ENCODE results near the gene PAK4. TPM values are rescaled to one million over a fixed set of nuclear protein-coding genes. Genes with fewer than 3 reads are reported as not detected.
A peak's percentile ranks its signal among the peaks of the same experiment; 100 is the strongest.
"Not testable (repeated sequence)": the region's sequence is repeated elsewhere in the genome, so short reads cannot be mapped to it uniquely, and the experiment has no call there.

Gene PAK4
- total and polyA plus RNA-seq, 10 of the 15 experiments (the other 5 are each of a cell fraction or from before 2014, with no cell fraction given), result 0.08 to 19.3 (median 5.9) TPM

DNA sequence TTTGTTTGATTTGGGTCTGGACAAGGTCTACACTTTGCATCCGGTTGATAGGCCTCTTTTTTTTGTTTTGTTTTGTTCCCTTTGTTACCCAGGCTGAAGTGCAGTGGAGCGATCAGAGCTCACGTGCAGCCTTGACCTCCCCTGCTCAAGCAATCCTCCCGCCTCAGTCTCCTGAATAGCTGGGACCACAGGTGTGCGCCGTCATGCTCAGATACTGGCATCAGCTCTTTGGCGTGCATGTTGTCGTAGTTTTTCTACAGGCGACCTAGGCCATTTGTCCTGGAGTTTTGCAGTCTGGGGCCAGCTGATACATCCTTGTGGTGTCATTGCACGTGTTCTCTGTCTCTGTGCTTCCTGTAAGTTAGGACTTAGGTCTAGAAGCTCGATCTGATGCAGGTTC, 16.3 kb downstream of the PAK4 start:
- 80% methylated on average over 11 of the region's 11 CpGs for WGBS (ENCODE audit: insufficient coverage, insufficient replicate concordance, low lambda C conversion rate, missing lambda C conversion rate)
- no peak for ATAC-seq
- no peak for FAIRE-seq
- TF ChIP-seq ZNF24 (IDR thresholded peaks at IDR 0.05) (no peak), BHLHE40 (IDR thresholded peaks at IDR 0.05; ENCODE audit: borderline replicate concordance in 1 of 2, low read depth in 2 of 2, low read length in 1 of 2) (peak in 1 of 2 experiments; percentile 19; a peak in 1 of 4 replicates), ZNF207 (IDR thresholded peaks at IDR 0.05; ENCODE audit: borderline replicate concordance) (no peak)
- H3K9me3 ChIP-seq (replicated peaks; ENCODE audit: control insufficient read depth, insufficient read depth, low read length), result no peaks in the 10 kb centered on the region
- H3K79me2 ChIP-seq (ENCODE audit: control insufficient read depth, insufficient read depth, low read length), result no peaks in the 10 kb centered on the region
- SMC1A ChIA-PET (ENCODE audit: uncharacterized antibody, unreplicated experiment), result no interaction called here
- H3K9ac ChIP-seq (ENCODE audit: control insufficient read depth, insufficient read depth, low read length), result no peak overlapping the region
- CTCF ChIA-PET, result no interaction called here
- no TSS peak for BruUV-seq (replicated peaks)
- in situ Hi-C loops (cut with MboI) (no loop called here), intact Hi-C loops (cut with micrococcal nuclease; ENCODE audit: unreplicated experiment) (no loop called here)
- POLR2A ChIA-PET, result no interaction called here
- RAD21 ChIA-PET (ENCODE audit: unreplicated experiment), result no interaction called here
- 0 out of 2 replicates have a peak, but pooled peaks cover 4% of the 10 kb centered on the region for H3K4me1 ChIP-seq (ENCODE audit: control insufficient read depth, insufficient read depth, low read length)
- H3K36me3 ChIP-seq (ENCODE audit: control insufficient read depth in 2 of 2, insufficient read depth in 2 of 2, low read length in 1 of 2), result no peaks in the 10 kb centered on the region; a peak in 1 of 4 replicates
- no peak overlapping the region for H2AFZ ChIP-seq (ENCODE audit: control insufficient read depth, low read depth, low read length)
- DNase-seq (ENCODE audit: low read depth, low spot score), result no peak
- H4K20me1 ChIP-seq (ENCODE audit: control insufficient read depth, insufficient read depth), result no peaks in the 10 kb centered on the region
- no peaks in the 10 kb centered on the region for H3K27me3 ChIP-seq (replicated peaks in 1 of 2; ENCODE audit: control insufficient read depth in 2 of 2, insufficient read depth in 2 of 2, low read length in 1 of 2)
- H3K4me3 ChIP-seq, result no peak overlapping the region
- H3K4me2 ChIP-seq (ENCODE audit: control insufficient read depth, insufficient read depth), result no peak overlapping the region
- no peak overlapping the region for H3K27ac ChIP-seq (ENCODE audit: control insufficient read depth, insufficient read depth)

DNA sequence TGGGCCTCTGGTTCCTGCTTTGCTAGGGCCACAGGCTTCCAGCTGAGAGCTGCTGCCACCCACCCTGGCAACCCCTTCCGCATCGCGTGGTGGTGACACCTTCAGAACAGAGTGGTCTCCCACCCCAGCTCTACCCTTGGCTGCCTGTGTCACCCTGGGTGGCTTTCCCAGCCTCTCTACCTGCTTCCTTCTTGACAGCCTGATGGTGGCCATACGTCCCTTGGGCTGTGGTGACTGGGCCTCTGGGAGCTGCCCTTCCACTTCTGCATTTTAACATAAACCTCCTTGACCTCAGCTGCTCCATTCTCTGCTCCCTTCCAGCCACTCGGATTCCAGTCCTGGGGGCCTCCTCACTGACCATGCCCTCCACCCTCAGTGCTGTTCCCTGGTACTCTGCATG, 17.0 kb downstream of the PAK4 start:
- ChIA-PET POLR2A (interaction anchor here (0.6 kb wide), 1 partner anchor 11 kb away, joined by 4 read pairs; no protein-coding TSS in a partner anchor), CTCF (no interaction called here), SMC1A (ENCODE audit: uncharacterized antibody, unreplicated experiment) (no interaction called here), RAD21 (ENCODE audit: unreplicated experiment) (no interaction called here)
- Histone ChIP-seq H4K20me1 (ENCODE audit: control insufficient read depth, insufficient read depth) (no peaks in the 10 kb centered on the region), H3K79me2 (ENCODE audit: control insufficient read depth, insufficient read depth, low read length) (no peaks in the 10 kb centered on the region), H3K4me3 (no peak overlapping the region), H3K9ac (ENCODE audit: control insufficient read depth, insufficient read depth, low read length) (no peak overlapping the region), H3K36me3 (ENCODE audit: control insufficient read depth in 2 of 2, insufficient read depth in 2 of 2, low read length in 1 of 2) (no peaks in the 10 kb centered on the region; a peak in 1 of 4 replicates), H3K4me1 (ENCODE audit: control insufficient read depth, insufficient read depth, low read length) (0 out of 2 replicates have a peak, but pooled peaks cover 4% of the 10 kb centered on the region), H3K4me2 (ENCODE audit: control insufficient read depth, insufficient read depth) (no peak overlapping the region), H3K9me3 (replicated peaks; ENCODE audit: control insufficient read depth, insufficient read depth, low read length) (no peaks in the 10 kb centered on the region), H2AFZ (ENCODE audit: control insufficient read depth, low read depth, low read length) (no peak overlapping the region), H3K27ac (ENCODE audit: control insufficient read depth, insufficient read depth) (no peak overlapping the region), H3K27me3 (replicated peaks in 1 of 2; ENCODE audit: control insufficient read depth in 2 of 2, insufficient read depth in 2 of 2, low read length in 1 of 2) (no peaks in the 10 kb centered on the region)
- no peak for TF ChIP-seq TARDBP (IDR thresholded peaks at IDR 0.05; ENCODE audit: borderline replicate concordance)
- TF ChIP-seq, protein P1, sequence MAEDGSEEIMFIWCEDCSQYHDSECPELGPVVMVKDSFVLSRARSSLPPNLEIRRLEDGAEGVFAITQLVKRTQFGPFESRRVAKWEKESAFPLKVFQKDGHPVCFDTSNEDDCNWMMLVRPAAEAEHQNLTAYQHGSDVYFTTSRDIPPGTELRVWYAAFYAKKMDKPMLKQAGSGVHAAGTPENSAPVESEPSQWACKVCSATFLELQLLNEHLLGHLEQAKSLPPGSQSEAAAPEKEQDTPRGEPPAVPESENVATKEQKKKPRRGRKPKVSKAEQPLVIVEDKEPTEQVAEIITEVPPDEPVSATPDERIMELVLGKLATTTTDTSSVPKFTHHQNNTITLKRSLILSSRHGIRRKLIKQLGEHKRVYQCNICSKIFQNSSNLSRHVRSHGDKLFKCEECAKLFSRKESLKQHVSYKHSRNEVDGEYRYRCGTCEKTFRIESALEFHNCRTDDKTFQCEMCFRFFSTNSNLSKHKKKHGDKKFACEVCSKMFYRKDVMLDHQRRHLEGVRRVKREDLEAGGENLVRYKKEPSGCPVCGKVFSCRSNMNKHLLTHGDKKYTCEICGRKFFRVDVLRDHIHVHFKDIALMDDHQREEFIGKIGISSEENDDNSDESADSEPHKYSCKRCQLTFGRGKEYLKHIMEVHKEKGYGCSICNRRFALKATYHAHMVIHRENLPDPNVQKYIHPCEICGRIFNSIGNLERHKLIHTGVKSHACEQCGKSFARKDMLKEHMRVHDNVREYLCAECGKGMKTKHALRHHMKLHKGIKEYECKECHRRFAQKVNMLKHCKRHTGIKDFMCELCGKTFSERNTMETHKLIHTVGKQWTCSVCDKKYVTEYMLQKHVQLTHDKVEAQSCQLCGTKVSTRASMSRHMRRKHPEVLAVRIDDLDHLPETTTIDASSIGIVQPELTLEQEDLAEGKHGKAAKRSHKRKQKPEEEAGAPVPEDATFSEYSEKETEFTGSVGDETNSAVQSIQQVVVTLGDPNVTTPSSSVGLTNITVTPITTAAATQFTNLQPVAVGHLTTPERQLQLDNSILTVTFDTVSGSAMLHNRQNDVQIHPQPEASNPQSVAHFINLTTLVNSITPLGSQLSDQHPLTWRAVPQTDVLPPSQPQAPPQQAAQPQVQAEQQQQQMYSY (CRISPR knock-in tag; IDR thresholded peaks at IDR 0.05), result no peak
- peak; percentile 35; the same call in 1 of the 2 replicates for TF ChIP-seq SPI1 (IDR thresholded peaks at IDR 0.05; ENCODE audit: borderline replicate concordance, insufficient read depth, low read depth, low read length)
- DNase-seq (ENCODE audit: low read depth, low spot score), result no peak
- no TSS peak for BruUV-seq (replicated peaks)
- ATAC-seq, result no peak; the same call in 2 of the 3 replicates
- no peak for FAIRE-seq
- in situ Hi-C loops (cut with MboI), result no loop called here
- 79% methylated on average over 5 of the region's 5 CpGs for WGBS (ENCODE audit: insufficient coverage, insufficient replicate concordance, low lambda C conversion rate, missing lambda C conversion rate)
- intact Hi-C loops (cut with micrococcal nuclease; ENCODE audit: unreplicated experiment), result no loop called here

DNA sequence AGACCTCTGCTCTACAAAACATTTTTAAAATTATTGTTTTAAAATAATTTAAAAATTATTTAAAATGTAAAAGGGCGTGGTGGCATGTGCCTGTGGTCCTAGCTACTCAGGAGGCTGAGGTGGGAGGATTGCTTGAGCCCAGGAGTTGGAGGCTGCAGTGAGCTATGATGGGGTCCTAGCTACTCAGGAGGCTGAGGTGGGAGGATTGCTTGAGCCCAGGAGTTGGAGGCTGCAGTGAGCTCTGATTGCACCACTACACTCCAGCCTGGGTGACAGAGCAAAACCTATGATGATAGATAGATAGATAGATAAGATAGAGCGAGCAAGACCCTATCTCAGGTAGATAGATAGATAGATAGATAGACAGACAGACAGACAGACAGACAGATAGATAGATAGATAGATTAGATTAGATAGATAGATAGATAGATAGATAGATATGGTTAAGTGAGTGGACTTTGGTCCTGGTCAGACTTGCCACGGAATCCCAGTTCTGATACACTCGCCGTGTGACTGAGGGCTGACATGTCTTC, 18.2 kb downstream of the PAK4 start:
- in situ Hi-C loops (cut with MboI); H3K36me3 ChIP-seq (ENCODE audit: control insufficient read depth in 2 of 2, insufficient read depth in 2 of 2, low read length in 1 of 2); intact Hi-C loops (cut with micrococcal nuclease; ENCODE audit: unreplicated experiment); BruUV-seq (replicated peaks); RAD21 ChIA-PET (ENCODE audit: unreplicated experiment); H3K4me1 ChIP-seq (ENCODE audit: control insufficient read depth, insufficient read depth, low read length); H3K27ac ChIP-seq (ENCODE audit: control insufficient read depth, insufficient read depth); H3K9me3 ChIP-seq (replicated peaks; ENCODE audit: control insufficient read depth, insufficient read depth, low read length); DNase-seq (ENCODE audit: low read depth, low spot score); CTCF ChIA-PET; H3K27me3 ChIP-seq (replicated peaks in 1 of 2; ENCODE audit: control insufficient read depth in 2 of 2, insufficient read depth in 2 of 2, low read length in 1 of 2); H2AFZ ChIP-seq (ENCODE audit: control insufficient read depth, low read depth, low read length); H3K4me2 ChIP-seq (ENCODE audit: control insufficient read depth, insufficient read depth); SMC1A ChIA-PET (ENCODE audit: uncharacterized antibody, unreplicated experiment); H3K4me3 ChIP-seq; FAIRE-seq; H4K20me1 ChIP-seq (ENCODE audit: control insufficient read depth, insufficient read depth); ATAC-seq; H3K79me2 ChIP-seq (ENCODE audit: control insufficient read depth, insufficient read depth, low read length); H3K9ac ChIP-seq (ENCODE audit: control insufficient read depth, insufficient read depth, low read length): not testable (repeated sequence)
- 83% methylated on average over 5 of the region's 5 CpGs for WGBS (ENCODE audit: insufficient coverage, insufficient replicate concordance, low lambda C conversion rate, missing lambda C conversion rate)
- POLR2A ChIA-PET, result interaction anchor here (0.7 kb wide), 1 partner anchor 423 kb away, joined by 5 read pairs; no protein-coding TSS in a partner anchor
